HG03175 (cell line): Measurements from ENCODE around the gene ACADVL.

ENCODE experiments used
- ATAC-seq: cut with Tn5 transposase; IDR thresholded peaks from one replicate; pipeline ENCODE4 v1.9.1; 2021; ENCODE audit warnings: mild to moderate bottlenecking, moderate library complexity; ENCODE audit not compliant: unreplicated experiment

The ACADVL gene

GRCh38 chr17:7191069-7191468 is 28.7 kb upstream of the ACADVL start:
- ATAC-seq, result no peak

- ATAC-seq, result no peak
Observed at GRCh38 chr17:7191571-7192270, 28.0 kb upstream of the ACADVL start.

- ATAC-seq, result no peak
Observed at GRCh38 chr17:7192271-7192937, 27.3 kb upstream of the ACADVL start.

- no peak for ATAC-seq
Observed at GRCh38 chr17:7195971-7196370, 23.8 kb upstream of the ACADVL start.

GRCh38 chr17:7196651-7197401 is 22.9 kb upstream of the ACADVL start:
- no peak for ATAC-seq

- no peak for ATAC-seq
Observed at GRCh38 chr17:7203391-7203790, 16.3 kb upstream of the ACADVL start.

- ATAC-seq, result no peak
Observed at GRCh38 chr17:7204336-7204735, 15.4 kb upstream of the ACADVL start.

GRCh38 chr17:7204828-7205461 is 14.8 kb upstream of the ACADVL start:
- ATAC-seq, result peak; percentile 82

GRCh38 chr17:7205561-7205960 is 14.2 kb upstream of the ACADVL start:
- ATAC-seq, result no peak

- ATAC-seq, result no peak
Observed at GRCh38 chr17:7207120-7208001, 12.4 kb upstream of the ACADVL start.

GRCh38 chr17:7208027-7208571 is 11.6 kb upstream of the ACADVL start:
- no peak for ATAC-seq

GRCh38 chr17:7208754-7209460 is 10.8 kb upstream of the ACADVL start:
- no peak for ATAC-seq

- no peak for ATAC-seq
Observed at GRCh38 chr17:7211491-7212273, 8.1 kb upstream of the ACADVL start.

- no peak for ATAC-seq
Observed at GRCh38 chr17:7213895-7214299, 5.8 kb upstream of the ACADVL start.

- ATAC-seq, result peak; percentile 76
Observed at GRCh38 chr17:7214300-7215135, 5.2 kb upstream of the ACADVL start.

- no peak for ATAC-seq
Observed at GRCh38 chr17:7215136-7215638, 4.6 kb upstream of the ACADVL start.

- no peak for ATAC-seq
Observed at GRCh38 chr17:7215652-7216180, 4.0 kb upstream of the ACADVL start.
